ENCODE data around the gene UBIAD1.
"Not testable (repeated sequence)": the region's sequence is repeated elsewhere in the genome, so short reads cannot be mapped to it uniquely, and the experiment has no call there.

The UBIAD1 gene

GRCh38 chr1:11280719-11281376 lies 7.8 kb downstream of the UBIAD1 start:
- no peak for DNase-seq

GRCh38 chr1:11281518-11282331 lies 8.7 kb downstream of the UBIAD1 start:
- peak; percentile 93 for DNase-seq

GRCh38 chr1:11283151-11283550 lies 10.2 kb downstream of the UBIAD1 start:
- DNase-seq = no peak

- no peak for DNase-seq
Observed at GRCh38 chr1:11284784-11285183, 11.8 kb downstream of the UBIAD1 start.

GRCh38 chr1:11285883-11286734 lies 13.1 kb downstream of the UBIAD1 start:
- no peak for DNase-seq

GRCh38 chr1:11286735-11287410 lies 13.9 kb downstream of the UBIAD1 start:
- peak; percentile 21 for DNase-seq

- DNase-seq = no peak
Observed at GRCh38 chr1:11289064-11289463, 16.1 kb downstream of the UBIAD1 start.

- no peak for DNase-seq
Observed at GRCh38 chr1:11291049-11291448, 18.1 kb downstream of the UBIAD1 start.

- no peak for DNase-seq
Observed at GRCh38 chr1:11293856-11294255, 20.9 kb downstream of the UBIAD1 start.

GRCh38 chr1:11294951-11295350 lies 22.0 kb downstream of the UBIAD1 start:
- no peak for DNase-seq

GRCh38 chr1:11295905-11296304 lies 22.9 kb downstream of the UBIAD1 start:
- DNase-seq = no peak

GRCh38 chr1:11297774-11298173 lies 24.8 kb downstream of the UBIAD1 start:
- DNase-seq = not testable (repeated sequence)

GRCh38 chr1:11298390-11299224 lies 25.6 kb downstream of the UBIAD1 start:
- DNase-seq = no peak

GRCh38 chr1:11299225-11299574 lies 26.2 kb downstream of the UBIAD1 start:
- no peak for DNase-seq

- no peak for DNase-seq
Observed at GRCh38 chr1:11301601-11302000, 28.6 kb downstream of the UBIAD1 start.

- DNase-seq = no peak
Observed at GRCh38 chr1:11302366-11302765, 29.4 kb downstream of the UBIAD1 start.

GRCh38 chr1:11305516-11305915 lies 32.5 kb downstream of the UBIAD1 start:
- not testable (repeated sequence) for DNase-seq

- peak; percentile 45 for DNase-seq
Observed at GRCh38 chr1:11307852-11308251, 34.9 kb downstream of the UBIAD1 start.

GRCh38 chr1:11308699-11309224 lies 35.8 kb downstream of the UBIAD1 start:
- DNase-seq = no peak

- DNase-seq = no peak
Observed at GRCh38 chr1:11309385-11309784, 36.4 kb downstream of the UBIAD1 start.

Data from fibroblast of skin of abdomen (primary cell).